Lower leg skin (tissue), 4 donors: ENCODE measurements around the gene CD52. TPM values are rescaled to one million over a fixed set of nuclear protein-coding genes. Genes with fewer than 3 reads are reported as not detected.

ENCODE experiments used
- DNase-seq, 2 donors: peaks; one replicate each; pipeline ENCODE4 v3.0.0-alpha.2; 2019; ENCODE audit warnings: low spot score in 2 of 2
- H3K4me3 ChIP-seq: fragments of 200-600 bp; sonication (generic); 2 replicates; pipeline ENCODE4 v1.5.1; 2017; ENCODE audit warnings: mild to moderate bottlenecking, low read depth; ENCODE audit not compliant: poor library complexity, severe bottlenecking
- POLR2A ChIP-seq, 2 donors: fragments of 450-650 bp; IDR thresholded peaks; one replicate each; pipeline ENCODE4 v1.6.1; 2016 to 2017; ENCODE audit warnings: antibody characterized with exemption in 2 of 2, mild to moderate bottlenecking in 1 of 2, moderate library complexity in 1 of 2
- WGBS, 2 donors: methylation state at CpG; one replicate each; pipeline ENCODE4 v1.1.5; 2018; 5-methylcytosine and 5-hydroxymethylcytosine counted together
- intact Hi-C: fragments of 100-400 bp; cut with DNase I; formaldehyde crosslinking; loops from one replicate; pipeline ENCODE4 v1.15.0; 2023; ENCODE audit warnings: low total_unique reads
- total RNA-seq, 4 donors: library from RNA; depleted of rRNA; stranded (reverse); fragments of >200 nt; gene quantifications; one replicate each; pipeline ENCODE4 v1.1.0, GENCODE V29; 2016
- TF ChIP-seq, protein P1 (sequence below), 3 donors: fragments of 450-650 bp; IDR thresholded peaks; one replicate each; pipeline ENCODE4 v1.5.1; 2016; ENCODE audit warnings: antibody characterized with exemption in 3 of 3, mild to moderate bottlenecking in 3 of 3, moderate library complexity in 2 of 3

CD52 gene
- total RNA-seq, 4 donors from 2014 or later, result 2.0 to 6.1 (median 3.5) TPM; not detected in 1

DNA sequence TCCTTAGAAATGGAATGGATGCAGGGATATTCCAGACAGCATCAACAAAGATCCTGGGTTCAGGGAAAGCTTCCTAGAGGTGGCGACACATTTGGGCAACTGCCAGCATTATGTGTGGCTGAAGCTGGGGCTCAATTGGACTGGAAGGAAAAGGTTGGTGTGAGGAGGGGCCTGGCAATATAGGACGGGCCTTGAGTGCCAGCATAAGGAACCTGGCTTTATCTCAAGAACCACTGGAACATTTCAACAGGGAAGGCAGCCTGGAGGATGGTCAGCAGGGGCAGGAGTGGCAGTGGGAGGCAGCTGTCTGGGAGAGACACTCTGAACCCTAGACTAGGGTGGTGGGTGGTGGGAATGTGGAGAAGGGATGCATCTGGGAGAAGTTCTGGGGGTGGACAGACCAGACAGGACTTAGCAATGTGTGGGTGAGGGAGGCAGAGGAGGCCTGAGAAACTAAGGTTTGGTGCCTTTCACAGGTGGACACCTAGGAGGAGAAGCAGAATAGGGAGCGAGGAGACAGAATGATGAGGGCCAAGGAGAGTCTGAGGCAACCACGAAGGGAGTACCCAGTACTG, 34.4 kb upstream of the CD52 start:
- TF ChIP-seq, protein P1, sequence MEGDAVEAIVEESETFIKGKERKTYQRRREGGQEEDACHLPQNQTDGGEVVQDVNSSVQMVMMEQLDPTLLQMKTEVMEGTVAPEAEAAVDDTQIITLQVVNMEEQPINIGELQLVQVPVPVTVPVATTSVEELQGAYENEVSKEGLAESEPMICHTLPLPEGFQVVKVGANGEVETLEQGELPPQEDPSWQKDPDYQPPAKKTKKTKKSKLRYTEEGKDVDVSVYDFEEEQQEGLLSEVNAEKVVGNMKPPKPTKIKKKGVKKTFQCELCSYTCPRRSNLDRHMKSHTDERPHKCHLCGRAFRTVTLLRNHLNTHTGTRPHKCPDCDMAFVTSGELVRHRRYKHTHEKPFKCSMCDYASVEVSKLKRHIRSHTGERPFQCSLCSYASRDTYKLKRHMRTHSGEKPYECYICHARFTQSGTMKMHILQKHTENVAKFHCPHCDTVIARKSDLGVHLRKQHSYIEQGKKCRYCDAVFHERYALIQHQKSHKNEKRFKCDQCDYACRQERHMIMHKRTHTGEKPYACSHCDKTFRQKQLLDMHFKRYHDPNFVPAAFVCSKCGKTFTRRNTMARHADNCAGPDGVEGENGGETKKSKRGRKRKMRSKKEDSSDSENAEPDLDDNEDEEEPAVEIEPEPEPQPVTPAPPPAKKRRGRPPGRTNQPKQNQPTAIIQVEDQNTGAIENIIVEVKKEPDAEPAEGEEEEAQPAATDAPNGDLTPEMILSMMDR (IDR thresholded peaks at IDR 0.05), result no peak
- no peak for TF ChIP-seq POLR2A (IDR thresholded peaks at IDR 0.05)
- H3K4me3 ChIP-seq, result no peak overlapping the region
- no peak for DNase-seq
- intact Hi-C loops, result no loop called here
- 58 to 63% methylated on average over 4 of the region's 4 CpGs for WGBS, 2 donors

DNA sequence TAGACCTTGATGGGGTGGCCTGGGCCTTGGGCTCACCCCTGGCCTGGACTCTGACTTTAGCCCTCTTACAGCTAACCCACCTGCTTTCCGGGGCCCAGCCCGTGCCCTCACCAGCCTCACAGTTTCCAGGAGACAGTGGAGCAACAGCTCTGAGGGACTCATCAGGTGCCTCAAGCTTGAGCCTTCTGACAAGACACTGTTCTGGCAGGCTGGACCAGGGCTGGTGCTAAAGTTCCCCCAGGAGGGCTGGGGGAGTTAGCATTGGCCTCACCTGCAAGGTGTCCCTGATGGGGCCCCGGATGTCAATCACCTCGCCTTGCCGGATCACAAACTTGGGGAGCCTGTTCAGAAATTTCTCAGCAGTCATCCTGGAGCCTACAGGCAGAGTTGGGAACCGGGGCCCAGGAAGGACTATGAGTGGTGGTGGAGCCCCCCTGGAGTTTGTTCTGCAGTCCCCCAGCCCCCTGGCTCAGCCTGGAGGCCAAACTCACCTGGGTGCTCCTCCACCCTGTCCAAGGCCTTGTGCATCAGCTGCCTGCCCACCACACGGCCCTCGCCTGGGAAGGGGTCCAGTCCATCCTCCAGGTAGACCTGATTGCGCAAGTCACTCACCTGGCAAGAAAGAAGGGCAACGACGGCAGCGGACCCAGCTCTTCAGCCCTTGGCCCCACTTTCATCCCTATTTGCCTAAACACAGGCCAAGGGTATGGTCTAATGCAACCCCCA, 33.7 kb upstream of the CD52 start:
- H3K4me3 ChIP-seq, result no peak overlapping the region
- TF ChIP-seq, protein P1 (IDR thresholded peaks at IDR 0.05), result no peak
- no peak for TF ChIP-seq POLR2A (IDR thresholded peaks at IDR 0.05)
- 67 to 74% methylated on average over 8 to 11 of the region's 12 CpGs for WGBS, 2 donors
- no peak for DNase-seq
- intact Hi-C loops, result no loop called here

DNA sequence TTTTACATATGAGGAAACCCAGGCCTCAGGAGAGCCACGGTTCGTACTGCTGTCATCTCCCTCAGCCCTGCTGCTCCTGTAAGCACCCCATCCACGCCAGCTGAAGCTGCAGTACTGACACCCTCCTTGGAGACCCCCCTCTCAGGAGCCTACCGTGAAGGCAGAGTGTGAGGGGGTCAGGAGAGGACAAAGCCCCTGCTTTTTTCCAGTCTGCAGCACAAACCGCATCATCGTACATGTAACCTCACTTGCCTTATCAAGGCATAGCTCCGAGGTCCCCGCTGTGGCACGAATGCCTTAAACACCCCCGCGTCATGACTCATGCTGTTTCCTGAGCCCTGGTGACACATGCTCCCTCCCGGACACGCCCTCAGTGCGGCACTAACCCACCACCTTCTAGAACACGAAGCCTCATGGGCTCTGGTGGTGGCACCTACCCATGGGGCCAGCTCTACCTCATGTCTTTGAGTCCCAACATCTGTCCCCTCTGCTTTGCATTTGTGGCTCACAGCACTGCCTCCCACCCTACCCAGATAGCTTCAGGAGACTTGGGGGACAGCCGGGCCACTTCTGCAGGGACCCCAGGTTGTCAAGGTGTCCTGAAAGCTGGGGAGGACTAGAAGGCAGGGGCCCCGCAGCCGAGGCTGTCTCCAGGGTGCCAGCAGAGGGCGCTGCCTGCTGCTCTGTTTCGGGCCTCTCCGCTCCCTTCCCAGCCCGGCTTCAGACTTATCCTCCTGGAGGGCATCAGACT, 33.0 kb upstream of the CD52 start:
- TF ChIP-seq, protein P1 (IDR thresholded peaks at IDR 0.05), result no peak
- no peak for TF ChIP-seq POLR2A (IDR thresholded peaks at IDR 0.05)
- WGBS, 2 donors, result 20 to 24% methylated on average over 15 to 21 of the region's 22 CpGs
- DNase-seq, result peak; percentile 90 to 97
- intact Hi-C loops, result loop anchor here (5.0 kb wide), 1 partner anchor 38 kb away; no protein-coding TSS in a partner anchor
- no peak overlapping the region for H3K4me3 ChIP-seq

DNA sequence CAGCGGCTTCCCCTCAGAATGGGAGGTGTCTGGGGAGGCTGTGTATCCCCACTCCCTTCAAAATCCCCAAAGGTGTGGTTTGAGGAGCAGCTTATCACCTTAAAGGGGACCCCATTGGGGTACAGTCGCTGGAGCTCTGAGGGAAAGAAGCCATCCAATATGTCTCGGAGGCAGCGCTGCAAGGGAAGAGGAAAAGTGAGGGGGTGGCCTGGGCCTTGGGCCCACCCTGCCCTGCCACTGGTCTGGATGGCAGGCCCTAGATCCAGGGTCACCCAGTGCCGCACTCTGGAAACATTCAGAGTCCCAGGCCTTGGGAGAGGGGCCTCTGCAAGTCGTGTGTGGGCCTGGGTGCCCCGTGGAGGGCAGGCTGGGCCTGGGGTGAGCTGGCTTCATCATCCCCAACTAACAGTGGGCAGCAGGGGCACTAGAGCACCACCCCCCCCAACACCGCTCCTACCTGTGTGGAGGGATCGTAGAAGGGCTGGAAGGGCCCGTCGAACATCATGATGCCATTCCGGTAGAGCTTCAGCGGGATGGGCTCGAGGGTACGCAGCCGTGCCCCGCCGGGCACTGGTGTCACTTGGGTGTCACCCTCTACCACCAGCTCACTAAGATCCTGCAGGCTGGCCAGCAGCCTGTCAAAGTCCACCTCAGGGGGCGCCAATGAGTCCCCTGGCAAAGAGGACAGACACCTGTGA, 32.2 kb upstream of the CD52 start:
- WGBS, 2 donors, result 83 to 87% methylated on average over 16 to 19 of the region's 19 CpGs

DNA sequence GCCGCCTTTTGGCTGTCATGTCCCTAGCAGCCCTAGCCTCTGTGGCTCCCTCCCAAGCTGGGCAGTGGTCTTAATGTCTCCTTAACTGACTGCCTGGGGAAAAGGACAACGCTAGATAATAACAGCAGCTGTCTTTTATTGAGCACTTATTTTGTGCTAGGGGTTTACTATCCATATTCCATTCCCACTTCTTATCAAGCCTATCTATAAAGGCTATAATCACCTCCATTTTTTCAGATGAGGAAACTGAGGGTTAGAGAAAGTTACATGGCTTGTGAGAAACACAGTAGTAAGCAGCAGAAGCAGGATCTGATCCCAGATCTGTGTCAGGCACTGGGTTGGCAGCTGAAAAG, 31.7 kb upstream of the CD52 start:
- TF ChIP-seq POLR2A (IDR thresholded peaks at IDR 0.05), result no peak
- TF ChIP-seq, protein P1 (IDR thresholded peaks at IDR 0.05), result no peak
- intact Hi-C loops, result loop anchor here (5.0 kb wide), 1 partner anchor 36 kb away; no protein-coding TSS in a partner anchor
- no peak for DNase-seq
- 92 to 98% methylated on average over 2 of the region's 2 CpGs for WGBS, 2 donors
- no peak overlapping the region for H3K4me3 ChIP-seq

More for the DNA sequence above, 32.2 kb upstream of the CD52 start:
- no peak for TF ChIP-seq POLR2A (IDR thresholded peaks at IDR 0.05)
- TF ChIP-seq, protein P1 (IDR thresholded peaks at IDR 0.05), result no peak
- no peak overlapping the region for H3K4me3 ChIP-seq
- intact Hi-C loops, result loop anchor here (5.0 kb wide), 1 partner anchor 37 kb away; no protein-coding TSS in a partner anchor
- DNase-seq, result no peak
